GM18867 (cell line): ENCODE measurements around the gene PIK3R5.
A peak's percentile ranks its signal among the peaks of the same experiment; 100 is the strongest.

ENCODE experiments used
- ATAC-seq: cut with Tn5 transposase; IDR thresholded peaks from one replicate; pipeline ENCODE4 v1.9.1; 2021; ENCODE audit warnings: mild to moderate bottlenecking, moderate library complexity; ENCODE audit not compliant: unreplicated experiment

PIK3R5 gene

GRCh38 chr17:8955021-8955959, 10.2 kb downstream of the PIK3R5 start:
- no peak for ATAC-seq

- ATAC-seq, result no peak
Measured at GRCh38 chr17:8954339-8954738, 11.2 kb downstream of the PIK3R5 start.

GRCh38 chr17:8953156-8953885, 12.2 kb downstream of the PIK3R5 start:
- no peak for ATAC-seq

GRCh38 chr17:8952191-8952590, 13.3 kb downstream of the PIK3R5 start:
- no peak for ATAC-seq

GRCh38 chr17:8951206-8951605, 14.3 kb downstream of the PIK3R5 start:
- ATAC-seq, result no peak

- ATAC-seq, result peak; percentile 58
Measured at GRCh38 chr17:8949061-8949661, 16.3 kb downstream of the PIK3R5 start.

GRCh38 chr17:8948462-8948861, 17.0 kb downstream of the PIK3R5 start:
- ATAC-seq, result no peak

GRCh38 chr17:8947201-8947600, 18.3 kb downstream of the PIK3R5 start:
- no peak for ATAC-seq

GRCh38 chr17:8946476-8946875, 19.0 kb downstream of the PIK3R5 start:
- no peak for ATAC-seq

GRCh38 chr17:8946071-8946470, 19.4 kb downstream of the PIK3R5 start:
- ATAC-seq, result no peak

GRCh38 chr17:8944748-8945147, 20.8 kb downstream of the PIK3R5 start:
- no peak for ATAC-seq

- no peak for ATAC-seq
Measured at GRCh38 chr17:8944083-8944482, 21.4 kb downstream of the PIK3R5 start.

GRCh38 chr17:8941980-8942622, 23.4 kb downstream of the PIK3R5 start:
- ATAC-seq, result no peak

GRCh38 chr17:8941520-8941919, 24.0 kb downstream of the PIK3R5 start:
- ATAC-seq, result peak; percentile 47

GRCh38 chr17:8940866-8941471, 24.5 kb downstream of the PIK3R5 start:
- no peak for ATAC-seq

GRCh38 chr17:8939496-8940334, 25.8 kb downstream of the PIK3R5 start:
- ATAC-seq, result peak; percentile 40

GRCh38 chr17:8938933-8939332, 26.6 kb downstream of the PIK3R5 start:
- no peak for ATAC-seq

GRCh38 chr17:8935191-8935590, 30.3 kb downstream of the PIK3R5 start:
- no peak for ATAC-seq

GRCh38 chr17:8934346-8934745, 31.2 kb downstream of the PIK3R5 start:
- ATAC-seq, result no peak

- ATAC-seq, result no peak
Measured at GRCh38 chr17:8930649-8931048, 34.9 kb downstream of the PIK3R5 start.
